NCI-H146 (cell line): ENCODE data around the gene RAD51B.

ENCODE experiments used
- DNase-seq: peaks from one replicate; lab custom pipeline; 2025; lab: John Stamatoyannopoulos, UW

The RAD51B gene

GRCh38 chr14:68235011-68235410, 415.4 kb downstream of the RAD51B start:
- DNase-seq: no peak

- no peak for DNase-seq
Measured at GRCh38 chr14:68236582-68237458, 417.2 kb downstream of the RAD51B start.

- DNase-seq: no peak
Measured at GRCh38 chr14:68238551-68238950, 419.0 kb downstream of the RAD51B start.

- no peak for DNase-seq
Measured at GRCh38 chr14:68238976-68239375, 419.4 kb downstream of the RAD51B start.

- DNase-seq: no peak
Measured at GRCh38 chr14:68239988-68240771, 420.6 kb downstream of the RAD51B start.

GRCh38 chr14:68241862-68242487, 422.4 kb downstream of the RAD51B start:
- DNase-seq: no peak

GRCh38 chr14:68243450-68244010, 424.0 kb downstream of the RAD51B start:
- no peak for DNase-seq

- no peak for DNase-seq
Measured at GRCh38 chr14:68244262-68244980, 424.8 kb downstream of the RAD51B start.

- no peak for DNase-seq
Measured at GRCh38 chr14:68245146-68246073, 425.8 kb downstream of the RAD51B start.

- DNase-seq: no peak
Measured at GRCh38 chr14:68246074-68246785, 426.7 kb downstream of the RAD51B start.

- no peak for DNase-seq
Measured at GRCh38 chr14:68246786-68247105, 427.2 kb downstream of the RAD51B start.

GRCh38 chr14:68247274-68247673, 427.7 kb downstream of the RAD51B start:
- no peak for DNase-seq

GRCh38 chr14:68247676-68248268, 428.2 kb downstream of the RAD51B start:
- DNase-seq: no peak

GRCh38 chr14:68248481-68249255, 429.1 kb downstream of the RAD51B start:
- peak; percentile 30 for DNase-seq

- DNase-seq: no peak
Measured at GRCh38 chr14:68249661-68250451, 430.3 kb downstream of the RAD51B start.

GRCh38 chr14:68250927-68251768, 431.6 kb downstream of the RAD51B start:
- DNase-seq: no peak

- no peak for DNase-seq
Measured at GRCh38 chr14:68251769-68252100, 432.2 kb downstream of the RAD51B start.
